ENCODE measurements around the gene LMF1.

LMF1 gene

GRCh38 chr16:830107-830870, 140.5 kb downstream of the LMF1 start:
- no peak for TF ChIP-seq CTCF (IDR thresholded peaks at IDR 0.05; ENCODE audit: low read depth, low read length, missing control alignments)
- DNase-seq (ENCODE audit: extremely low read depth, low read depth): no peak
- H3K4me3 ChIP-seq (replicated peaks; ENCODE audit: low read depth, low read length): no peak overlapping the region

GRCh38 chr16:828891-829290, 141.9 kb downstream of the LMF1 start:
- DNase-seq (ENCODE audit: extremely low read depth, low read depth): no peak
- TF ChIP-seq CTCF (IDR thresholded peaks at IDR 0.05; ENCODE audit: low read depth, low read length, missing control alignments): no peak

GRCh38 chr16:827513-827912, 143.3 kb downstream of the LMF1 start:
- no peak overlapping the region for H3K4me3 ChIP-seq (replicated peaks; ENCODE audit: low read depth, low read length)

More at GRCh38 chr16:828891-829290, 141.9 kb downstream of the LMF1 start:
- no peak overlapping the region for H3K4me3 ChIP-seq (replicated peaks; ENCODE audit: low read depth, low read length)

GRCh38 chr16:825341-826061, 145.3 kb downstream of the LMF1 start:
- TF ChIP-seq CTCF (IDR thresholded peaks at IDR 0.05; ENCODE audit: low read depth, low read length, missing control alignments): no peak
- no peak overlapping the region for H3K4me3 ChIP-seq (replicated peaks; ENCODE audit: low read depth, low read length)
- no peak for DNase-seq (ENCODE audit: extremely low read depth, low read depth)

More at GRCh38 chr16:827513-827912, 143.3 kb downstream of the LMF1 start:
- no peak for DNase-seq (ENCODE audit: extremely low read depth, low read depth)
- TF ChIP-seq CTCF (IDR thresholded peaks at IDR 0.05; ENCODE audit: low read depth, low read length, missing control alignments): no peak

- no peak for TF ChIP-seq CTCF (IDR thresholded peaks at IDR 0.05; ENCODE audit: low read depth, low read length, missing control alignments)
- DNase-seq (ENCODE audit: extremely low read depth, low read depth): no peak
- H3K4me3 ChIP-seq (replicated peaks; ENCODE audit: low read depth, low read length): no peak overlapping the region
These were observed 146.2 kb downstream of the LMF1 start for GRCh38 chr16:824601-825000.

GRCh38 chr16:824194-824593, 146.6 kb downstream of the LMF1 start:
- H3K4me3 ChIP-seq (replicated peaks; ENCODE audit: low read depth, low read length): no peak overlapping the region
- DNase-seq (ENCODE audit: extremely low read depth, low read depth): no peak
- TF ChIP-seq CTCF (IDR thresholded peaks at IDR 0.05; ENCODE audit: low read depth, low read length, missing control alignments): no peak

All from HFF-Myc (cell line).